Measurements from ENCODE around the gene TNFAIP8L3. TPM values are rescaled to one million over a fixed set of nuclear protein-coding genes. Genes with fewer than 3 reads are reported as not detected.

The TNFAIP8L3 gene
- total and polyA plus RNA-seq, 4 donors, result 0.44 to 4.9 (median 1.3) TPM

DNA sequence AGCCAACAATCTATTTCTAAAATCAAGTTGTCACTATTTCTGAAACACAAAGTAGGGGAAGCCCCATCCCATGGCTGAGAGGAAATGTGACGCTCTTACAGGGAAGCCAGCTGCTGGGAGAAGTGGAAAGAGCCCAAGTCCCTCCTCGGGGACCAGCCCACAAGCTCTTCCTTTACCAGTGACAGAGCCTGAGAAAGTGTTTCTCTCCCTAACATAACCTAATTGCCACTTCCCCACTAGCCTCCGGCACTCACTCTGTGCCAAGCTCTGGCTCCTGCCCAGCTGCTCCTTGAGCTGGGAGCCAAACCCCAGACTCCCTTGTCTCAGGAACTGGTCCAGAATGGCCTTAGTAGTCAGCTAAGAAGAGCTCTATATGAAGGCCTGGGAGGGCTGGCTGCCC, 42.9 kb downstream of the TNFAIP8L3 start:
- DNase-seq (ENCODE audit: low spot score), result no peak
- TF ChIP-seq RXRA (IDR thresholded peaks at IDR 0.05) (no peak), SP1 (IDR thresholded peaks at IDR 0.05) (no peak), FOXA1 (IDR thresholded peaks at IDR 0.05) (no peak), YY1 (IDR thresholded peaks at IDR 0.05) (no peak), RAD21 (IDR thresholded peaks at IDR 0.05) (no peak), TAF1 (conservative IDR thresholded peaks at IDR 0.05) (no peak), EGR1 (IDR thresholded peaks at IDR 0.05; ENCODE audit: low read depth in 2 of 2) (no peak), JUND (IDR thresholded peaks at IDR 0.05) (no peak), GABPA (IDR thresholded peaks at IDR 0.05 in 1 of 2, conservative IDR thresholded peaks at IDR 0.05 in 1 of 2) (no peak), FOXA2 (IDR thresholded peaks at IDR 0.05) (no peak)
- TF ChIP-seq, protein P1, sequence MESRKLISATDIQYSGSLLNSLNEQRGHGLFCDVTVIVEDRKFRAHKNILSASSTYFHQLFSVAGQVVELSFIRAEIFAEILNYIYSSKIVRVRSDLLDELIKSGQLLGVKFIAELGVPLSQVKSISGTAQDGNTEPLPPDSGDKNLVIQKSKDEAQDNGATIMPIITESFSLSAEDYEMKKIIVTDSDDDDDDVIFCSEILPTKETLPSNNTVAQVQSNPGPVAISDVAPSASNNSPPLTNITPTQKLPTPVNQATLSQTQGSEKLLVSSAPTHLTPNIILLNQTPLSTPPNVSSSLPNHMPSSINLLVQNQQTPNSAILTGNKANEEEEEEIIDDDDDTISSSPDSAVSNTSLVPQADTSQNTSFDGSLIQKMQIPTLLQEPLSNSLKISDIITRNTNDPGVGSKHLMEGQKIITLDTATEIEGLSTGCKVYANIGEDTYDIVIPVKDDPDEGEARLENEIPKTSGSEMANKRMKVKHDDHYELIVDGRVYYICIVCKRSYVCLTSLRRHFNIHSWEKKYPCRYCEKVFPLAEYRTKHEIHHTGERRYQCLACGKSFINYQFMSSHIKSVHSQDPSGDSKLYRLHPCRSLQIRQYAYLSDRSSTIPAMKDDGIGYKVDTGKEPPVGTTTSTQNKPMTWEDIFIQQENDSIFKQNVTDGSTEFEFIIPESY (IDR thresholded peaks at IDR 0.05), result no peak
- TF ChIP-seq, protein P2, sequence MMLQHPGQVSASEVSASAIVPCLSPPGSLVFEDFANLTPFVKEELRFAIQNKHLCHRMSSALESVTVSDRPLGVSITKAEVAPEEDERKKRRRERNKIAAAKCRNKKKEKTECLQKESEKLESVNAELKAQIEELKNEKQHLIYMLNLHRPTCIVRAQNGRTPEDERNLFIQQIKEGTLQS (IDR thresholded peaks at IDR 0.05), result no peak
- TF ChIP-seq, protein P3, sequence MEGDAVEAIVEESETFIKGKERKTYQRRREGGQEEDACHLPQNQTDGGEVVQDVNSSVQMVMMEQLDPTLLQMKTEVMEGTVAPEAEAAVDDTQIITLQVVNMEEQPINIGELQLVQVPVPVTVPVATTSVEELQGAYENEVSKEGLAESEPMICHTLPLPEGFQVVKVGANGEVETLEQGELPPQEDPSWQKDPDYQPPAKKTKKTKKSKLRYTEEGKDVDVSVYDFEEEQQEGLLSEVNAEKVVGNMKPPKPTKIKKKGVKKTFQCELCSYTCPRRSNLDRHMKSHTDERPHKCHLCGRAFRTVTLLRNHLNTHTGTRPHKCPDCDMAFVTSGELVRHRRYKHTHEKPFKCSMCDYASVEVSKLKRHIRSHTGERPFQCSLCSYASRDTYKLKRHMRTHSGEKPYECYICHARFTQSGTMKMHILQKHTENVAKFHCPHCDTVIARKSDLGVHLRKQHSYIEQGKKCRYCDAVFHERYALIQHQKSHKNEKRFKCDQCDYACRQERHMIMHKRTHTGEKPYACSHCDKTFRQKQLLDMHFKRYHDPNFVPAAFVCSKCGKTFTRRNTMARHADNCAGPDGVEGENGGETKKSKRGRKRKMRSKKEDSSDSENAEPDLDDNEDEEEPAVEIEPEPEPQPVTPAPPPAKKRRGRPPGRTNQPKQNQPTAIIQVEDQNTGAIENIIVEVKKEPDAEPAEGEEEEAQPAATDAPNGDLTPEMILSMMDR (IDR thresholded peaks at IDR 0.05; ENCODE audit: low read depth, low read length, missing input control), result no peak
- Histone ChIP-seq H3K27me3 (ENCODE audit: control insufficient read depth in 4 of 4, insufficient read depth in 4 of 4, low read length in 3 of 4) (no peaks in the 10 kb centered on the region), H3K27ac (ENCODE audit: low read depth in 1 of 2, low read length in 2 of 2) (no peak overlapping the region), H3K4me1 (ENCODE audit: control insufficient read depth in 4 of 4, insufficient read depth in 4 of 4, low read length in 3 of 4) (peaks cover 8 to 16% (median 13%) of the 10 kb centered on the region in 4 donors), H3K4me3 (ENCODE audit: low read depth in 1 of 3, low read length in 3 of 3) (no peak overlapping the region), H3K36me3 (ENCODE audit: control insufficient read depth in 4 of 4, insufficient read depth in 3 of 4, low read depth in 1 of 4, low read length in 3 of 4) (no peaks in the 10 kb centered on the region), H3K9ac (ENCODE audit: low read depth in 1 of 2, low read length in 2 of 2) (no peak overlapping the region), H3K9me3 (ENCODE audit: control insufficient read depth in 4 of 4, low read length in 3 of 4) (no peaks in the 10 kb centered on the region)
- 69% methylated on average over 3 of the region's 3 CpGs for WGBS

DNA sequence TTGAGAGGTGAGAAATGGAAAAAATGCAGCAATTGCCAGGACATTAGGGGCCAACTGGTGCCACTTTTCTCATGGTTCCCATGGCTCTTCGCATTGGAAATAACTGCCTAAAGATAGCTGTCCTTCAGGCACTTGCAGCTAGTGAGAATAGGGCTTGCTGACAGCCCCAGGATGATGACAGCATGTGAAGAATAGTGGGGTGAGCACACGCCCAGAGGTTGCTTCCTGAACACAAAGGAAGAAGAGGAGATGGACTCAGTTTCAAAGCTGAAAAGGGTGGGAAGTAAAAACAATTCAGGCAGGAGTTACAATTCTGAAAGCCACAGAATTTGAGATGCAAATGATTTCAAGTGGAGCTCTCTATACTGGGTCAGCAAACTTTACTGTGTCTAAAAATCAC, 45.6 kb downstream of the TNFAIP8L3 start:
- H3K4me1 ChIP-seq (ENCODE audit: control insufficient read depth in 4 of 4, insufficient read depth in 4 of 4, low read length in 3 of 4), result peaks cover 8 to 23% (median 16%) of the 10 kb centered on the region in 4 donors
- no peak for DNase-seq (ENCODE audit: low spot score)
- TF ChIP-seq, protein P4, sequence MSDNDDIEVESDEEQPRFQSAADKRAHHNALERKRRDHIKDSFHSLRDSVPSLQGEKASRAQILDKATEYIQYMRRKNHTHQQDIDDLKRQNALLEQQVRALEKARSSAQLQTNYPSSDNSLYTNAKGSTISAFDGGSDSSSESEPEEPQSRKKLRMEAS (IDR thresholded peaks at IDR 0.05), result no peak
- TF ChIP-seq HNF4A (conservative IDR thresholded peaks at IDR 0.05), result no peak
- TF ChIP-seq, protein P2 (IDR thresholded peaks at IDR 0.05), result no peak
- TF ChIP-seq NR2F2 (IDR thresholded peaks at IDR 0.05), result no peak
- no peak for TF ChIP-seq RAD21 (IDR thresholded peaks at IDR 0.05)
- no peak for TF ChIP-seq GABPA (IDR thresholded peaks at IDR 0.05 in 1 of 2, conservative IDR thresholded peaks at IDR 0.05 in 1 of 2)
- TF ChIP-seq JUND (IDR thresholded peaks at IDR 0.05), result no peak
- H3K4me3 ChIP-seq (ENCODE audit: low read depth in 1 of 3, low read length in 3 of 3), result no peak overlapping the region
- whole genome bisulfite sequencing, result 91% methylated on average over 2 of the region's 2 CpGs
- H3K27me3 ChIP-seq (ENCODE audit: control insufficient read depth in 4 of 4, insufficient read depth in 4 of 4, low read length in 3 of 4), result no peaks in the 10 kb centered on the region
- H3K27ac ChIP-seq (ENCODE audit: low read depth in 1 of 2, low read length in 2 of 2), result no peak overlapping the region
- no peak overlapping the region for H3K9ac ChIP-seq (ENCODE audit: low read depth in 1 of 2, low read length in 2 of 2)
- H3K36me3 ChIP-seq (ENCODE audit: control insufficient read depth in 4 of 4, insufficient read depth in 3 of 4, low read depth in 1 of 4, low read length in 3 of 4), result no peaks in the 10 kb centered on the region
- no peaks in the 10 kb centered on the region for H3K9me3 ChIP-seq (ENCODE audit: control insufficient read depth in 4 of 4, low read length in 3 of 4)

Measured in liver (tissue), 9 donors.